HG02759 (cell line): ENCODE results near the gene LASP1.

ENCODE experiments used
- ATAC-seq: cut with Tn5 transposase; IDR thresholded peaks from one replicate; pipeline ENCODE4 v1.9.1; 2021; ENCODE audit warnings: mild to moderate bottlenecking, moderate library complexity; ENCODE audit not compliant: unreplicated experiment

Gene LASP1

GRCh38 chr17:38868817-38869525 lies 887 bp upstream of the LASP1 start:
- ATAC-seq, result peak; percentile 48

GRCh38 chr17:38870259-38871165 lies 654 bp downstream of the LASP1 start:
- no peak for ATAC-seq

GRCh38 chr17:38871247-38872015 lies 1.6 kb downstream of the LASP1 start:
- no peak for ATAC-seq

- ATAC-seq, result no peak
Measured at GRCh38 chr17:38872027-38872511, 2.2 kb downstream of the LASP1 start.

DNA sequence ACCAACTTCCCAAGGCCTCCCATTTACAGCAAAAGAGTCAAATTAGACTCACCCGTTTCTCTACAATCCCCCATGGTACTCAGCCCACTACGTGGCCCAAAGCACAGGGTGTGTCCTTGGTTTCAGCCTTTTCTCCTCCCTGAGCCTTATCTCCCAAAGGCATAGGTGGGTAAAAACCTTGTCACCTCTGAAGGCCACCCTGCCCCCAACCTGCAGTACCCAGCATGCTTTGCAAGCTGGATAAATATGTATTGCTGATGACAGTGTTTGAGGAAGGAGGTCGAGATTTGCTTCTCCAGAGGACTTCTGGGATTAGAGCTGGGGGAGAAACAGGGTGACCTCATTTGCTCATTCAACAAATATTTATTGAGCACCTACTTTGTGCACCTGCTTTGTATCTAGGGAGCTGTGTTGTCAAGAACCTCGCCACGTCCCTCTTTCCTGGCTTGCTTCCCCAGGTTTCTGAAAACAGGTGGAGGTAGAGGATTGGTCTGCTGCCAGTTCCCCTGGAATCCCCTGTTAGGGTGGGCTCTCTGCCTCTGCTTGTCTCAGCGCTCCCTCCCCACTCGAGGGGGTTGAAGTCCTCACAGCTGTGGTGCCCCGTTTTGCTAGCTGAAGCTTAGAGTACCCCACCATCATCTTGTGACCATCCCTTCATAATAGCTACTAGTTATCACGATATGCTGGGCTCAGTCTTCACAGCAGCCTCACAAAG lies 3.0 kb downstream of the LASP1 start:
- ATAC-seq, result no peak

DNA sequence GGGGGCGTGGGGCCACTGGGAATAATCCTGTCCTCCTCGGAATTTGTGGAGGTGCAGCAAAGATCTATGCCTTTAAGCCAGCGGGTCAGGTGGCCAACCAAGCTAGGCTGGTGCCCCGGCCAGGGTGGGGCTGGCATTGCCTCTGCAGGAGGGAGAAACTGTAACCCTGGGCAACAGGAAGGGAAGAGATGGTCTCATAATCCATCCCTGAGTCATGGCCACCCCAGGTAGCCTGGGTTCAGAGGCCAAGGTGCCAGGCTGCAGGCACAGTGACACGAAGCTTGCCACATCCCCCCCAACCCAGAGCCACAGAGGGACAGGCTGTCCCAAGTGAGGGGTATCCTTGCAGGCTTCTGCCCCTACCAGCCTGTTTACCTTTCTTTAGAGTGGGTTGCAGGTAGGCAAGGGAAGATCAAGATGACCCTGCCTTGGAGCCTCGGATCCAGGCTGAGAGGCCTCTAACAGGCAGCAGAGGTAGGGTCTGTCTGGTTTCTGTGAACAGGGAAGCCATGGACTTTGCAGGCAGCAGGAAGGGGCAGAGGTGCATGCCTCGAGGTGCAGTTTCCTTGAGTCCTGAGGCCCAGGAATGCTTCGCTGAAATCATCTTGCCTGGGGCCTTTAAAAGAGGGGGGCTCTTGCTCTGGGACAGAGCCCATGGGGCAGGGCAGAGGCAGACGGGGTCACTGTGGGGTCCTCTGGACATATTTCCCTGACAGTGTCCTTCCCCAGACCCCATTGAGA lies 4.0 kb downstream of the LASP1 start:
- ATAC-seq, result no peak

DNA sequence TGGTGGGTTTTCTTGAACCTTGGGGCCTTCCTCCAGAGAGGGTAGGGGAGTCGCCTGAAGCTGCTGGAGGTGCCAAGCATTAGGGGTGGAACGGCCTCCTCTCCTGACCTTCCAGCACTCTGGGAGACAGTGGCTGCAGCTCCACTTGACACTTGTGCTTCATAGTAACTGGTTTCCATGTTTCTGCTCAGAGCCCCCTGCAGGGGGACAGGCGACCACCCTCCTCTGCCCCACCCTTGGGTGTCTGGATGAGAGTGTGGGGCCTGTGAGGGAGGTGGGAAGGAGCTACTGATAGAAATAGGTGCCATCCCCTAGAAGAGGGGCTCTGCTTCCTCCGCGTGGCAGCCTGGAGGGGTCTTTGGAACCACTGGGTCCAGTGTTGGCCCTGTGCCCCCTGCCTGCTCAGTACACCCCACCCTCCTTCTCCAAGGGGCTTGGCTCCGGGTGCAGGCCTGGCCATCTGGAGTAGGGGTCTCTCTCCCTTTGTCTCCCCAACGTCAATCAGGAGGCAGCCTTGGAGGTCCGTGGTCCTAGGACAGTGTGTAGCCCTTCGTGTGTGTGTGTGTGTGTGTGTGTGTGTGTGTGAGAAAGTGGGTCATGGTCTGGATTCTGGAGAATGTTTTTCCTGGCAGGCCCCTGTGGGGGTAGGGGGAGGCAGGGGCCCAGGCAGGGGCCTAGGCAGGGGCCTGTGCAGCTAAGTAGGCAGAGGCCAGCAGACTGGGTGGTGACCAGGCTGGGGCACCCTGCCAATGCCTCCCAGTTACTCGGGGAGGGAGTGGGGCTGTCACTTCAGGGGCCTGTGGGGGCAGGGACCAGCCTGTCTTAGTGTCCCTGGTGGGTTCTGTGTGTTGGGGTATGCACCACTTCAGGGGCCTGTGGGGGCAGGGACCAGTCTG lies 4.9 kb downstream of the LASP1 start:
- ATAC-seq, result no peak

DNA sequence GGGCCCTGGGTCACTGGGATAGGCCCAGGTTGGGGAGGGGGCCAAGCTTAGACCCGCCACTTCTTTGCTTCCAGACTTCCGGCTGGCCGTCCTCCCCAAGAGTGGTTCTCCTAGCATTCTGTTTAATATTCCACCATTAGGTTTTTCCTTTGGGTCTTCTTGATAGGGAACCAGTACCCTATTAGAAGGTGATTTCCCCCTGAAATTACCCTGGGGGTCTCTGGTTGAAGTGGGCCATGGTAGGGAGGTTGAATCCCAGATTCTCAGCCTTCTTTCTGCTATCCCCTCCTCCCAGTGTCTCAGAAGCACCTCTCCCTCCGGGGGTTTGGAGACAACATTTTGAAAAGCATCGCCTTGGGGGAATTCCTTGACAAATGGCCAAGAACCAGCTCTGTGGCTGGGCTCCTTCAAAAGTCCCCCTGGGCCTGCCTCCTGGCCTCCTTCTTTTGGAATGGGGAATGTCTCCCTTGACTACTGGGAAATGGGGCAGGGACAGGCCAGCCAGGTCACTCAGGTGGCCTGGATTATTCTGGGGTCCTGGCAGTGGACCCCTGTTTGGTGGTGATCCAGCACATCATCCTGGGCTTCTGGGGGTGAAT lies 5.7 kb downstream of the LASP1 start:
- no peak for ATAC-seq

DNA sequence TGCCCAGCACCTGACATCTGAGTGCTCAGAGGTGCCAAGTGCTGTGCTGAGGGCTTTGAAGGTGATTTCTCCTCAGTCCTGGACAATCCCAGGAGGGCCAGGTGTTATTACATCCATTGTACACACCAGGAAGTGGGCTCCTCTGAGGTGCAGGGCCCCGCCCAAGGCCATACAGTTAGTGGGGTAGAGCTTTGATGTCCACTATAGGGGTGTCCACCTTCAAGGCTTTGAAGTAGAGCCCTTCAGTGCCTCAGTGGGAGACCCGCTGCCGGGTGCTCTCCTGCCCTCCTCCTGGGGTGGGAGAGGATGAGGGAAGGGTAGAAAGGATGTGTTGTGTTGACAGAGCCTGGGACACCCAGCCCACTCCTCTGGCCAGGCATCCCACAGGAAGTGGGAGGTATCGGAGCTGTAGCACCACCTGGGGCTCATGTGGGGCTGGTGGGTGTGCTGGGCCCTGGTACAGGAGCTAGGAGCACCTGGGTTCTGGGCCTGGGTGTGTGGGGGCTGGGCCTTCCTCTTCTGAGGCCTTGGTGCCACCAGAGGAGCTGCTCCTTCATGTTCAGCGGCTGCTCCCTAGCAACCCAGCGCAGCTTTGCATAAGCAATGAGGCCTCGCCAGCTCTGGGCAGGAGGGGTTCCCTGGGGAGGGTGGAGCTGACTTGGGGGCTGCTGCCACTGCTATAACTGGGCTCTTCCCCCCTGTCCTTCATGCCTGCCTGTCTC lies 7.4 kb downstream of the LASP1 start:
- ATAC-seq, result no peak

- ATAC-seq, result no peak
Measured at GRCh38 chr17:38879878-38880665, 10.2 kb downstream of the LASP1 start.

- ATAC-seq, result no peak
Measured at GRCh38 chr17:38881600-38882191, 11.8 kb downstream of the LASP1 start.

GRCh38 chr17:38882870-38883269 lies 13.0 kb downstream of the LASP1 start:
- no peak for ATAC-seq

- ATAC-seq, result no peak
Measured at GRCh38 chr17:38883592-38884526, 14.0 kb downstream of the LASP1 start.

DNA sequence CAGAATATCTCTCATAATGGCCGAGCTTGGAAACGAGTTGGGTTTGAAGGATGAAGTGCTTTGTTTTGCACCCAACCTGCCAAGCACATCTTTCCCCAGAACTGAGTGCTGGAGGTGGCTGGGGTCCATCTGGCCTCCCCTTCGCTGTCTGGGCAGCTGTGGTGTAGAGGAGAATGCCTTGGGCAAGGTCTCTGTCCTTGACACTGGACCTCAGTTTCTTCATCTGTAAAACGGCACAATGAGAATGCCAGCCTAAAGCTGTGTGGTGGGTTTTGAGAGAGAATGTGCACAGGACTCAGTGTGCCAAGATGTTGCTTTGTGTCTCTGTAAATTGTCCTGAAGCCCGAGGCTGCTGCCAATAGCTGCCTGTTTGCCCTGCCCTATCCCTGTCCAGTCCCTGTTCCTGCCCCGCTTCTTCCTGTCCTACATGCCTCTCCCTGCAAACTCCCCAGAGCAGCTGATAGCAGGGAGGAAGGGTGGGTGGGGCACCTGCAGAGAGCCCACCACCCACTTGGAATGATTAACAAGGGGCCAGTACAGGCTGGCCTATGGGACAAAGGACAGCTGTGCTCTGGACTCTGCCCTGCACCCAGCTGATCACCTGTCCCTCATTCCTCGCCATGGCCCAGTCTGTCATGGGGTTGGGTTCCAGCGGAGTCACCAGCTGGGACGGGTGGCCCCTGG lies 15.3 kb downstream of the LASP1 start:
- ATAC-seq, result no peak
